Dendritic cell treated with granulocyte-macrophage colony-stimulating factor and Interleukin-4, amounts not matched to agents 40 ng/mL and 50 ng/mL, for 4 days (primary cell): ENCODE results near the gene ZNF143.
"Not testable (repeated sequence)": the region's sequence is repeated elsewhere in the genome, so short reads cannot be mapped to it uniquely, and the experiment has no call there.

ENCODE experiments used
- H3K27ac Mint-ChIP-seq: one replicate; pipeline ENCODE4 v1.8.0; 2022; ENCODE audit warnings: mild to moderate bottlenecking, mixed read lengths
- H3K27me3 Mint-ChIP-seq: one replicate; pipeline ENCODE4 v1.8.0; 2022; ENCODE audit warnings: mild to moderate bottlenecking, mixed read lengths
- H3K36me3 Mint-ChIP-seq: one replicate; pipeline ENCODE4 v1.8.0; 2022; ENCODE audit warnings: low read depth, mixed read lengths
- H3K4me1 Mint-ChIP-seq: one replicate; pipeline ENCODE4 v1.8.0; 2022; ENCODE audit warnings: low read depth, mixed read lengths
- H3K4me3 Mint-ChIP-seq: one replicate; pipeline ENCODE4 v1.8.0; 2022; ENCODE audit warnings: mild to moderate bottlenecking, moderate library complexity, mixed read lengths
- H3K9me3 Mint-ChIP-seq: one replicate; pipeline ENCODE4 v1.8.0; 2022; ENCODE audit warnings: mixed read lengths
- intact Hi-C: fragments of 100-400 bp; cut with micrococcal nuclease; formaldehyde crosslinking; loops from one replicate; pipeline ENCODE4 v1.15.0; 2022

The ZNF143 gene

GRCh38 chr11:9460322-9461062 is at the start of gene ZNF143:
TSS of gene ZNF143 (plus strand) at chr11:9461012. CDS start at chr11:9471309, 10,297 bp downstream.
- Mint-ChIP-seq H3K27me3 (no peaks in the 10 kb centered on the region), H3K4me3 (peak within 1 kb of the TSS; percentile 98), H3K9me3 (no peaks in the 10 kb centered on the region), H3K4me1 (peaks cover 12% of the 10 kb centered on the region), H3K27ac (peak within 1 kb of the TSS; percentile 98), H3K36me3 (peaks cover 25% of the 10 kb centered on the region)
- intact Hi-C loops = loop anchor here (5.0 to 10.0 kb wide), 2 partner anchors 146 to 198 kb away; partner anchors contain the start of gene TMEM41B

- Mint-ChIP-seq H3K4me3 (no peak overlapping the region), H3K4me1 (no peaks in the 10 kb centered on the region), H3K27me3 (no peaks in the 10 kb centered on the region), H3K9me3 (no peaks in the 10 kb centered on the region), H3K27ac (no peak overlapping the region), H3K36me3 (peaks cover 95% of the 10 kb centered on the region)
- intact Hi-C loops = no loop called here
Measured at GRCh38 chr11:9428706-9429105, 32.1 kb upstream of the ZNF143 start.

- intact Hi-C loops = no loop called here
- no peaks in the 10 kb centered on the region for H3K27me3 Mint-ChIP-seq
- H3K27ac Mint-ChIP-seq = no peak overlapping the region
- no peaks in the 10 kb centered on the region for H3K4me1 Mint-ChIP-seq
- H3K4me3 Mint-ChIP-seq = no peak overlapping the region
- H3K9me3 Mint-ChIP-seq = no peaks in the 10 kb centered on the region
- peaks cover 98% of the 10 kb centered on the region for H3K36me3 Mint-ChIP-seq
Measured at GRCh38 chr11:9438611-9439010, 22.2 kb upstream of the ZNF143 start.

GRCh38 chr11:9446230-9446629 is 14.6 kb upstream of the ZNF143 start:
- Mint-ChIP-seq H3K27ac (no peak overlapping the region), H3K4me1 (no peaks in the 10 kb centered on the region), H3K4me3 (no peak overlapping the region), H3K27me3 (no peaks in the 10 kb centered on the region), H3K9me3 (peaks cover 5% of the 10 kb centered on the region), H3K36me3 (peaks cover 72% of the 10 kb centered on the region)
- intact Hi-C loops = no loop called here

- H3K4me1 Mint-ChIP-seq = no peaks in the 10 kb centered on the region
- H3K9me3 Mint-ChIP-seq = peaks cover 17% of the 10 kb centered on the region
- H3K27me3 Mint-ChIP-seq = no peaks in the 10 kb centered on the region
- no peak overlapping the region for H3K4me3 Mint-ChIP-seq
- intact Hi-C loops = no loop called here
- peaks cover 55% of the 10 kb centered on the region for H3K36me3 Mint-ChIP-seq
- no peak overlapping the region for H3K27ac Mint-ChIP-seq
Measured at GRCh38 chr11:9448576-9449352, 12.0 kb upstream of the ZNF143 start.

- peaks cover 27% of the 10 kb centered on the region for H3K36me3 Mint-ChIP-seq
Measured at GRCh38 chr11:9452023-9452422, 8.8 kb upstream of the ZNF143 start.

GRCh38 chr11:9455722-9456121 is 5.1 kb upstream of the ZNF143 start:
- Mint-ChIP-seq H3K27me3 (no peaks in the 10 kb centered on the region), H3K4me3 (no peak overlapping the region), H3K4me1 (no peaks in the 10 kb centered on the region), H3K36me3 (peaks cover 23% of the 10 kb centered on the region), H3K27ac (no peak overlapping the region), H3K9me3 (peaks cover 17% of the 10 kb centered on the region)
- intact Hi-C loops = no loop called here

More at GRCh38 chr11:9452023-9452422, 8.8 kb upstream of the ZNF143 start:
- H3K4me3 Mint-ChIP-seq, H3K27ac Mint-ChIP-seq, intact Hi-C loops, H3K27me3 Mint-ChIP-seq, H3K4me1 Mint-ChIP-seq: not testable (repeated sequence)
- H3K9me3 Mint-ChIP-seq = peaks cover 17% of the 10 kb centered on the region

GRCh38 chr11:9459667-9460321 is 1.0 kb upstream of the ZNF143 start:
- peaks cover 12% of the 10 kb centered on the region for H3K4me1 Mint-ChIP-seq
- intact Hi-C loops = loop anchor here (5.0 to 10.0 kb wide), 2 partner anchors 145 to 197 kb away; partner anchors contain the start of gene TMEM41B
- H3K9me3 Mint-ChIP-seq = no peaks in the 10 kb centered on the region
- peak overlapping the region; percentile 98 for H3K4me3 Mint-ChIP-seq
- peak overlapping the region; percentile 98 for H3K27ac Mint-ChIP-seq
- no peaks in the 10 kb centered on the region for H3K27me3 Mint-ChIP-seq
- peaks cover 25% of the 10 kb centered on the region for H3K36me3 Mint-ChIP-seq

GRCh38 chr11:9461063-9461759 is 399 bp downstream of the ZNF143 start:
- H3K36me3 Mint-ChIP-seq = peaks cover 29% of the 10 kb centered on the region
- H3K27me3 Mint-ChIP-seq = no peaks in the 10 kb centered on the region
- H3K9me3 Mint-ChIP-seq = no peaks in the 10 kb centered on the region
- peaks cover 12% of the 10 kb centered on the region for H3K4me1 Mint-ChIP-seq
- peak overlapping the region; percentile 98 for H3K27ac Mint-ChIP-seq
- H3K4me3 Mint-ChIP-seq = peak overlapping the region; percentile 98
- intact Hi-C loops = loop anchor here (5.0 to 10.0 kb wide), 2 partner anchors 146 to 199 kb away; partner anchors contain the start of gene TMEM41B

- Mint-ChIP-seq H3K4me3 (peak overlapping the region; percentile 98), H3K27ac (peak overlapping the region; percentile 98), H3K27me3 (no peaks in the 10 kb centered on the region), H3K9me3 (no peaks in the 10 kb centered on the region), H3K4me1 (peaks cover 12% of the 10 kb centered on the region), H3K36me3 (peaks cover 34% of the 10 kb centered on the region)
- intact Hi-C loops = loop anchor here (5.0 to 10.0 kb wide), 2 partner anchors 147 to 199 kb away; partner anchors contain the start of gene TMEM41B
Measured at GRCh38 chr11:9461760-9462134, 935 bp downstream of the ZNF143 start.

- intact Hi-C loops = loop anchor here (5.0 to 10.0 kb wide), 2 partner anchors 147 to 200 kb away; partner anchors contain the start of gene TMEM41B
- Mint-ChIP-seq H3K36me3 (peaks cover 40% of the 10 kb centered on the region), H3K4me1 (peaks cover 12% of the 10 kb centered on the region), H3K9me3 (no peaks in the 10 kb centered on the region), H3K4me3 (peak overlapping the region; percentile 98), H3K27ac (peak overlapping the region; percentile 98), H3K27me3 (no peaks in the 10 kb centered on the region)
Measured at GRCh38 chr11:9462172-9462799, 1.5 kb downstream of the ZNF143 start.

- H3K27me3 Mint-ChIP-seq = no peaks in the 10 kb centered on the region
Measured at GRCh38 chr11:9462806-9463537, 2.2 kb downstream of the ZNF143 start.

More at GRCh38 chr11:9462806-9463537, 2.2 kb downstream of the ZNF143 start:
- Mint-ChIP-seq H3K4me1 (peaks cover 12% of the 10 kb centered on the region), H3K27ac (peak overlapping the region; percentile 98), H3K9me3 (no peaks in the 10 kb centered on the region), H3K4me3 (peak overlapping the region; percentile 51), H3K36me3 (peaks cover 40% of the 10 kb centered on the region)
- intact Hi-C loops = loop anchor here (5.0 to 10.0 kb wide), 2 partner anchors 148 to 201 kb away; partner anchors contain the start of gene TMEM41B
